WERI-Rb-1 (cell line): ENCODE measurements around the gene FFAR2.
"Not testable (repeated sequence)": the region's sequence is repeated elsewhere in the genome, so short reads cannot be mapped to it uniquely, and the experiment has no call there.

Source experiments
- DNase-seq: peaks from one replicate; pipeline ENCODE4 v3.0.0-alpha.2; 2020
- H3K27ac ChIP-seq: fragments of 250-450 bp; sonication (Bioruptor Pico); 2 replicates; pipeline ENCODE4 v1.5.1; 2020; ENCODE audit warnings: mild to moderate bottlenecking, moderate library complexity
- H3K27me3 ChIP-seq: fragments of 250-450 bp; sonication (Bioruptor Pico); 2 replicates; pipeline ENCODE4 v1.5.1; 2021; ENCODE audit warnings: mild to moderate bottlenecking, low read depth, moderate library complexity; ENCODE audit not compliant: insufficient read depth, severe bottlenecking
- H3K36me3 ChIP-seq: fragments of 250-450 bp; sonication (Bioruptor Pico); 2 replicates; pipeline ENCODE4 v1.5.1; 2020; ENCODE audit warnings: mild to moderate bottlenecking, moderate library complexity
- H3K4me3 ChIP-seq: 2 replicates; pipeline ENCODE4 v1.5.1; 2011; ENCODE audit warnings: low read depth, mild to moderate bottlenecking, control low read depth, low read length
- H3K9me3 ChIP-seq: fragments of 250-450 bp; sonication (Bioruptor Pico); 2 replicates; pipeline ENCODE4 v1.5.1; 2021; ENCODE audit warnings: mild to moderate bottlenecking, moderate library complexity; ENCODE audit not compliant: severe bottlenecking
- CTCF ChIP-seq: IDR thresholded peaks from 2 replicates; pipeline ENCODE4 v1.5.1; 2011; ENCODE audit warnings: low read depth, mild to moderate bottlenecking, control low read depth, inconsistent platforms, low read length

Gene FFAR2

DNA sequence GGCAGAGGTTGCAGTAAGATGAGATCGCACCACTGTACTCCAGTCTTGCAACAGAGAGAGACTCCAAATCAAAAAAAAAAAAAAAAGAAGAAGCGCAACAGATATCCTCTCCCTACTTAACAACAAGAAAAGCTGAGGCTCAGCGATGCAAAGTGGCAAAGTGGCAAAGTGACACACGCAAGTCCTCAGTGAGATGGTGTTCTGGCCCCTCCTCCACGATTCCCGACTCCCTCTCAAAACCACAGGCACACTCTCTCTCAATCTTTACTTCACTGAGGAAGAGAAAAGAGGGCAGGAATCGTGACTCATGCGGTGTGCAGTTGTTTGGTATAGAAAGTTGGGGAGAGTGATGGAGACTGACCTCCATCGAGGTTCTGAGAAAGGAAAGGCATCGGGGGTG is 12.6 kb downstream of the FFAR2 start:
- no peak overlapping the region for H3K27ac ChIP-seq
- no peak for TF ChIP-seq CTCF
- no peaks in the 10 kb centered on the region for H3K27me3 ChIP-seq
- DNase-seq = no peak
- H3K36me3 ChIP-seq = no peaks in the 10 kb centered on the region
- no peaks in the 10 kb centered on the region for H3K9me3 ChIP-seq
- H3K4me3 ChIP-seq = no peak overlapping the region

GRCh38 chr19:35461060-35461459 is 13.0 kb downstream of the FFAR2 start:
- no peak overlapping the region for H3K4me3 ChIP-seq
- no peaks in the 10 kb centered on the region for H3K36me3 ChIP-seq
- no peak for DNase-seq
- H3K27me3 ChIP-seq = no peaks in the 10 kb centered on the region
- no peaks in the 10 kb centered on the region for H3K9me3 ChIP-seq
- TF ChIP-seq CTCF = no peak
- no peak overlapping the region for H3K27ac ChIP-seq

- H3K36me3 ChIP-seq, H3K9me3 ChIP-seq, H3K27ac ChIP-seq, H3K4me3 ChIP-seq, DNase-seq, H3K27me3 ChIP-seq: not testable (repeated sequence)
These were observed 13.7 kb downstream of the FFAR2 start for GRCh38 chr19:35461788-35462187.

DNA sequence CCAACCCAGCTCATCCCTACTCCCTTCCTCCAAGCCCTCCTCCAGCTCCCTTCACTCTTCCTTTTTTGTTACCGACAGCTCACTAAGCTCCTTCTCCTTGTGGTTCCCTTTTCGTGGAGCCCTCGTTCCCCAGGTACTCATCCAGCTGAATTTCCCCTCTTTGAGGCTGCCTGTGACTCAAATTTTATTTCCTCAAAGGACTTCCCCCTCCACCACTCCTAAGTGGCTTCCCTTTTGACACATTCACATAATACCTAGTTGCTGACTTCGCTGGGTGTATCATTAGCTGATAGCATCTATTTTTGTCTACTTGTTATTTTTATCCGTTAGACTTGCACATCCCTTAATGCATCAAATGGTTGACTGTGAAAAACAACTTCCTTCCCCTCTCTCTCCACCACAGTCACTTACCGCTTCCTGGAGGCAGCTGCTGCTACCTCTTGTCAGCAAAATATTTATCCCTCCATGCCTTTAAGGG is 14.5 kb downstream of the FFAR2 start:
- no peak for DNase-seq
- no peaks in the 10 kb centered on the region for H3K36me3 ChIP-seq
- no peak for TF ChIP-seq CTCF
- H3K4me3 ChIP-seq = no peak overlapping the region
- H3K9me3 ChIP-seq = no peaks in the 10 kb centered on the region
- H3K27me3 ChIP-seq = no peaks in the 10 kb centered on the region
- no peak overlapping the region for H3K27ac ChIP-seq

GRCh38 chr19:35462956-35463355 is 14.9 kb downstream of the FFAR2 start:
- DNase-seq, H3K9me3 ChIP-seq, H3K36me3 ChIP-seq, H3K27me3 ChIP-seq, H3K27ac ChIP-seq, H3K4me3 ChIP-seq: not testable (repeated sequence)

GRCh38 chr19:35466259-35466658 is 18.2 kb downstream of the FFAR2 start:
- H3K27ac ChIP-seq = no peak overlapping the region
- TF ChIP-seq CTCF = no peak
- no peaks in the 10 kb centered on the region for H3K27me3 ChIP-seq
- H3K4me3 ChIP-seq = no peak overlapping the region
- no peak for DNase-seq
- no peaks in the 10 kb centered on the region for H3K9me3 ChIP-seq
- no peaks in the 10 kb centered on the region for H3K36me3 ChIP-seq

DNA sequence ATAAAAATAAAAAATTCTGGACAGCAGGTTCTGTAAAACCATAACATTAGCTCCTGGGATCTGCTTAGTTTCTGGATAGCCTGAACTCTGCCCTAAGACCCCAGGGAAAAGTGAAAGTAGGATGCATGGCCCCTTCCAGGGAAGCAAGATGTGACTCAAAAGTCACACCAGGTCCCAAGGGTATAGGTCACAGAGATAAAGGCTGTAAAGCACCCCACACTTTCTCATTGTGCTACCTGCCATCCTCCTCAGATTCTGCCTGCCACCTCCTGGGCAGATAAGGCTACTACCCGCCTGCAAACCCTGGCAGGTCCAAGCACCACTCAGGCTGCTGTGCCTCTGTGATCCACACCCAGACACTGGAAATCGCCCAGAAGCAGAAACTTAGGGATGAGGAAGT is 20.6 kb downstream of the FFAR2 start:
- peak; percentile 86 for TF ChIP-seq CTCF
- Histone ChIP-seq H3K27ac (no peak overlapping the region), H3K36me3 (no peaks in the 10 kb centered on the region), H3K27me3 (no peaks in the 10 kb centered on the region), H3K4me3 (no peak overlapping the region), H3K9me3 (no peaks in the 10 kb centered on the region)
- peak; percentile 71 for DNase-seq
